IMR-90 (cell line): Measurements from ENCODE around the gene CDC6. TPM values are rescaled to one million over a fixed set of nuclear protein-coding genes. Genes with fewer than 3 reads are reported as not detected.
A peak's percentile ranks its signal among the peaks of the same experiment; 100 is the strongest.

ENCODE experiments used
- ATAC-seq: fragments of 200-7000 bp; cut with Tn5 transposase; 2 replicates; pipeline ENCODE4 v1.9.1; 2020; ENCODE audit warnings: low read depth, mild to moderate bottlenecking, moderate library complexity
- BruUV-seq: library from RNA; stranded (reverse); fragments of 400-500 nt; replicated peaks from 2 replicates; lab custom pipeline; 2021; lab: Mats Ljungman, UMichigan
- CTCF ChIA-PET: fragments of 300-600 bp; formaldehyde crosslinking; extraction: SDS; loops from one replicate; lab custom pipeline; 2021; ENCODE audit warnings: antibody characterized with exemption; lab: Yijun Ruan, JAX
- POLR2A ChIA-PET: fragments of 300-600 bp; sonication (Branson Sonifier 250); formaldehyde crosslinking; loops from one replicate; lab custom pipeline; 2022; ENCODE audit warnings: antibody characterized with exemption; ENCODE audit not compliant: unreplicated experiment; lab: Charles Lee
- DNase-seq: peaks from one replicate; pipeline ENCODE4 v3.0.0; 2013
- H2AFZ ChIP-seq: replicated peaks from 2 replicates; pipeline ENCODE3; 2013; ENCODE audit warnings: low read length, mild to moderate bottlenecking; ENCODE audit not compliant: poor library complexity
- H2AK5ac ChIP-seq: 2 replicates; pipeline ENCODE4 v1.6.1; 2013; ENCODE audit warnings: low read depth, low read length, inconsistent platforms
- H2AK9ac ChIP-seq: replicated peaks from 2 replicates; pipeline ENCODE3; 2013; ENCODE audit warnings: mild to moderate bottlenecking, low read depth, low read length, moderate library complexity; ENCODE audit not compliant: poor library complexity
- H2BK120ac ChIP-seq: 2 replicates; pipeline ENCODE4 v1.6.1; 2013; ENCODE audit warnings: low read depth, low read length, inconsistent platforms
- H2BK15ac ChIP-seq: 3 replicates; pipeline ENCODE4 v1.6.1; 2013; ENCODE audit warnings: low read depth, low read length, inconsistent platforms
- H2BK20ac ChIP-seq: 2 replicates; pipeline ENCODE4 v1.6.1; 2013; ENCODE audit warnings: low read depth, mild to moderate bottlenecking, inconsistent platforms, low read length, moderate library complexity
- H2BK5ac ChIP-seq: 2 replicates; pipeline ENCODE4 v1.6.1; 2013; ENCODE audit warnings: mild to moderate bottlenecking, low read depth, low read length, inconsistent platforms; ENCODE audit not compliant: poor library complexity, severe bottlenecking
- H3K14ac ChIP-seq: replicated peaks from 2 replicates; pipeline ENCODE4 v1.6.1; 2013; ENCODE audit warnings: low read depth, low read length, inconsistent platforms
- H3K18ac ChIP-seq: 2 replicates; pipeline ENCODE4 v1.6.1; 2013; ENCODE audit warnings: low read depth, low read length, control low read depth
- H3K23ac ChIP-seq: 2 replicates; pipeline ENCODE4 v1.6.1; 2013; ENCODE audit warnings: low read depth, low read length, inconsistent platforms
- H3K27ac ChIP-seq: 2 replicates; pipeline ENCODE4 v1.5.1; 2013; ENCODE audit warnings: mild to moderate bottlenecking, control low read depth, low read length; ENCODE audit not compliant: insufficient read depth
- H3K27me3 ChIP-seq: 2 replicates; pipeline ENCODE4 v1.6.1; 2013; ENCODE audit warnings: low read length; ENCODE audit not compliant: control insufficient read depth, insufficient read depth
- H3K36me3 ChIP-seq: 2 replicates; pipeline ENCODE4 v1.6.1; 2013; ENCODE audit warnings: low read length, mixed read lengths; ENCODE audit not compliant: control insufficient read depth, insufficient read depth
- H3K4ac ChIP-seq: 2 replicates; pipeline ENCODE4 v1.6.1; 2013; ENCODE audit warnings: low read depth, low read length, inconsistent platforms
- H3K4me1 ChIP-seq: 2 replicates; pipeline ENCODE4 v1.6.1; 2013; ENCODE audit warnings: low read length, mixed read lengths; ENCODE audit not compliant: control insufficient read depth, insufficient read depth
- H3K4me2 ChIP-seq: 2 replicates; pipeline ENCODE4 v1.6.1; 2013; ENCODE audit warnings: low read depth, mild to moderate bottlenecking, control low read depth, low read length, moderate library complexity
- H3K4me3 ChIP-seq: 2 replicates; pipeline ENCODE4 v1.5.1; 2013; ENCODE audit warnings: low read depth, mild to moderate bottlenecking, control low read depth, low read length, moderate library complexity; ENCODE audit not compliant: insufficient read depth
- H3K56ac ChIP-seq: 2 replicates; pipeline ENCODE4 v1.6.1; 2013; ENCODE audit warnings: low read length, inconsistent platforms; ENCODE audit not compliant: insufficient read depth; ENCODE audit errors: extremely low read depth
- H3K79me1 ChIP-seq, 2 experiments: 2 replicates each; pipeline ENCODE4 v1.6.1; 2013; ENCODE audit warnings: low read length in 2 of 2, inconsistent platforms in 1 of 2, low read depth in 1 of 2
- H3K9ac ChIP-seq: 2 replicates; pipeline ENCODE4 v1.6.1; 2013; ENCODE audit warnings: low read depth, low read length, control low read depth
- H3K9me1 ChIP-seq: 2 replicates; pipeline ENCODE4 v1.6.1; 2013; ENCODE audit warnings: low read length, inconsistent platforms; ENCODE audit not compliant: insufficient read depth
- H3K9me3 ChIP-seq: 2 replicates; pipeline ENCODE4 v1.6.1; 2013; ENCODE audit warnings: low read length; ENCODE audit not compliant: control insufficient read depth, insufficient read depth
- H4K20me1 ChIP-seq: 2 replicates; pipeline ENCODE4 v1.6.1; 2013; ENCODE audit warnings: low read length, inconsistent platforms; ENCODE audit not compliant: insufficient read depth
- H4K5ac ChIP-seq: 2 replicates; pipeline ENCODE4 v1.6.1; 2013; ENCODE audit warnings: mild to moderate bottlenecking, low read depth, low read length, control low read depth
- H4K8ac ChIP-seq, 2 experiments: 2 replicates each; pipeline ENCODE4 v1.6.1; 2013; ENCODE audit warnings: low read depth in 2 of 2, low read length in 2 of 2, control low read depth in 1 of 2, inconsistent platforms in 1 of 2
- H4K91ac ChIP-seq: 2 replicates; pipeline ENCODE4 v1.6.1; 2013; ENCODE audit warnings: low read depth, low read length, inconsistent platforms; ENCODE audit not compliant: insufficient read depth
- CEBPB ChIP-seq: IDR thresholded peaks from 2 replicates; pipeline ENCODE4 v1.6.1; 2012; ENCODE audit warnings: low read depth, low read length, improper control_type of control experiment
- NFE2L2 ChIP-seq: fragments of 150-350 bp; IDR thresholded peaks from 2 replicates; pipeline ENCODE4 v1.6.1; 2016; ENCODE audit warnings: low read depth, mild to moderate bottlenecking, low read length
- WGBS, 2 experiments: methylation state at CpG; one replicate each; pipeline versions ENCODE4 v1.1.5 to v1.1.7; 2013; ENCODE audit warnings: missing lambda C conversion rate in 2 of 2; ENCODE audit not compliant: insufficient read length in 1 of 2; ENCODE audit errors: extremely low coverage in 2 of 2; 5-methylcytosine and 5-hydroxymethylcytosine counted together
- dilution Hi-C: fragments of 300-500 bp; cut with HindIII; formaldehyde crosslinking; loops from one replicate; pipeline ENCODE4 v1.14.3; 2018; ENCODE audit warnings: low sequenced_read_pairs; ENCODE audit not compliant: unreplicated experiment
- in situ Hi-C: fragments of 300-500 bp; cut with MboI; formaldehyde crosslinking; loops from 3 replicates; pipeline ENCODE4 v1.14.3; 2019; ENCODE audit warnings: low sequenced_read_pairs, inconsistent platforms, mixed read lengths
- intact Hi-C: fragments of 100-400 bp; cut with micrococcal nuclease; formaldehyde crosslinking; loops from 2 replicates; pipeline ENCODE4 v1.10.0; 2022
- polyA plus RNA-seq, 3 experiments: library from polyadenylated mRNA; depleted of rRNA; stranded (reverse); fragments of >200 nt; gene quantifications; 2 replicates each; pipeline ENCODE4 v1.2.3, GENCODE V29; 2012; ENCODE audit warnings: low replicate concordance in 1 of 3
- total RNA-seq: library from RNA; depleted of rRNA; stranded (reverse); fragments of >200 nt; gene quantifications from 2 replicates; pipeline ENCODE4 v1.2.3, GENCODE V29; 2012
- TF ChIP-seq, protein P1 (sequence below): fragments of 150-350 bp; IDR thresholded peaks from 2 replicates; pipeline ENCODE4 v1.6.1; 2017; ENCODE audit warnings: mild to moderate bottlenecking, antibody characterized with exemption, low read length, low read depth

CDC6 gene
- total and polyA plus RNA-seq, 2 of the 4 experiments (the other 2 are of a cell fraction): 15.3 to 25.6 TPM

DNA sequence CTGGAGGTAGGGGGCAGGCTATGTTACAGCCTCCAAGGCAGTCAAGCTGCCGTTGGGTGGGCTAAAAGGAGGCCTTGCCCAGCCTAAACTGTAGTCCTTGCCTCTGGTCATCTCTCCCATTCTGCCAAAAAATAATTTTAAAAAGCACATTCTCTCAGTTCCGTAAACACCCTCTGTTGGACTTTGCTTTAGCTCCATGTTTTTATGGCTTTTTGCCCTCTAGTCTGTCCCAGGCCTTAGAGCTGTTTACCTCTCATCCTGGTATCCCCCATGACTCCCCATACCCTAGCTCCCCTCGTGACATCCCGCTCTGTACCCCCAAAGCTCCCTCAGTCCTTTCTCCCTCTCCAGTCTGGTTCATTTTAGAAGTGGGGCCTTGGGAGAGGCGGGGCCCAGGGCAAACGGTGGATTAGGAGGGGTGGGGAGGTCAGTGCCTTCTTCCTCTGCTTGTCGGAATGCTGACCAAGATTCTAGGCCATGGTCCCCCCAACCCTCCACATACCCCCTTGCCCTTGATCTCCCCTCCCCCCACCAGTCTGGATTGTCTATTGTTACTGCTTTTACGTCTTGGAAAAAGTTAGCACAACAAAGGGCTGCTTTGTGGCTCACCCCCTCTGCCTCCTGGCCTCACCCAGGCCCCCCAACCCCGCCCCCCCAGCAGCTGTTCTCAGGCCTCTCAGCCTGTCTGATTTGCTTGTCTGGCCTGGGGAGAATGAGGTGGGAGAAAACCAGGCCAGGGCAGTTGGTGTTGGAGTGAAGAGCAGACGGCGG lies 58.5 kb downstream of the CDC6 start:
- H2AK9ac ChIP-seq: peak overlapping the region; percentile 92
- H3K27ac ChIP-seq: peak overlapping the region; percentile 87
- dilution Hi-C loops (no loop called here), in situ Hi-C loops (no loop called here), intact Hi-C loops (no loop called here)
- H3K4me1 ChIP-seq: peaks cover 59% of the 10 kb centered on the region
- H2BK5ac ChIP-seq: peak overlapping the region; percentile 85
- peak overlapping the region; percentile 64 for H4K91ac ChIP-seq
- H3K4me3 ChIP-seq: peak overlapping the region; percentile 82
- ATAC-seq: no peak
- H2BK20ac ChIP-seq: peak overlapping the region; percentile 17; the same call in 1 of the 2 replicates
- peak overlapping the region; percentile 50 for H2AK5ac ChIP-seq
- peak overlapping the region; percentile 83 for H3K4me2 ChIP-seq
- TF ChIP-seq CEBPB (no peak), NFE2L2 (no peak)
- TF ChIP-seq, protein P1, sequence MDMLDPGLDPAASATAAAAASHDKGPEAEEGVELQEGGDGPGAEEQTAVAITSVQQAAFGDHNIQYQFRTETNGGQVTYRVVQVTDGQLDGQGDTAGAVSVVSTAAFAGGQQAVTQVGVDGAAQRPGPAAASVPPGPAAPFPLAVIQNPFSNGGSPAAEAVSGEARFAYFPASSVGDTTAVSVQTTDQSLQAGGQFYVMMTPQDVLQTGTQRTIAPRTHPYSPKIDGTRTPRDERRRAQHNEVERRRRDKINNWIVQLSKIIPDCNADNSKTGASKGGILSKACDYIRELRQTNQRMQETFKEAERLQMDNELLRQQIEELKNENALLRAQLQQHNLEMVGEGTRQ: no peak
- H4K5ac ChIP-seq: peak overlapping the region; percentile 10
- H3K27me3 ChIP-seq: no peaks in the 10 kb centered on the region
- peak overlapping the region; percentile 96 for H3K4ac ChIP-seq
- no TSS peak for BruUV-seq
- H3K79me1 ChIP-seq: peaks cover 59 to 94% of the 10 kb centered on the region in 2 experiments
- no peak for DNase-seq
- peaks cover 23% of the 10 kb centered on the region for H3K9me1 ChIP-seq
- H2BK120ac ChIP-seq: peak overlapping the region; percentile 83; the same call in 1 of the 2 replicates
- peak overlapping the region; percentile 84 for H2AFZ ChIP-seq
- ChIA-PET CTCF (no interaction called here), POLR2A (no interaction called here)
- peak overlapping the region; percentile 55 for H3K9ac ChIP-seq
- H3K9me3 ChIP-seq: no peaks in the 10 kb centered on the region
- H3K56ac ChIP-seq: no peak overlapping the region
- 39% methylated on average over 3 of the region's 11 CpGs; no CpG with 5 or more reads in 1 of the 2 experiments for WGBS, 2 experiments
- peaks cover 65% of the 10 kb centered on the region for H4K20me1 ChIP-seq
- H4K8ac ChIP-seq: peak overlapping the region; percentile 13 to 48; a peak in 2 of 4 replicates
- peak overlapping the region; percentile 6; the same call in 1 of the 2 replicates for H3K23ac ChIP-seq
- peaks cover 23% of the 10 kb centered on the region for H3K36me3 ChIP-seq
- H3K18ac ChIP-seq: peak overlapping the region; percentile 20
- peak overlapping the region; percentile 49 for H2BK15ac ChIP-seq
- H3K14ac ChIP-seq: peak overlapping the region; percentile 57
